Upper lobe of left lung (tissue), 4 donors: ENCODE results near the gene SHROOM2.

Experiments
- EP300 ChIP-seq, 4 donors: sonication (generic); formaldehyde crosslinking; IDR thresholded peaks; one replicate each; pipeline ENCODE4 v1.5.1; 2017; ENCODE audit warnings: antibody characterized with exemption in 4 of 4, control low read depth in 2 of 4
- POLR2A ChIP-seq, 4 donors: fragments of 450-650 bp; IDR thresholded peaks; one replicate each; pipeline ENCODE4 v1.5.1; 2016 to 2017; ENCODE audit warnings: antibody characterized with exemption in 4 of 4, mild to moderate bottlenecking in 2 of 4
- POLR2AphosphoS5 ChIP-seq, 2 donors: sonication (generic); formaldehyde crosslinking; IDR thresholded peaks; one replicate each; pipeline ENCODE4 v1.5.1; 2017; ENCODE audit warnings: antibody characterized with exemption in 2 of 2
- TF ChIP-seq, protein P1 (sequence below), 6 experiments: fragments of 450-650 bp in 4 of 6; fragments of 200-600 bp in 2 of 6; sonication (generic) in 2 of 6; IDR thresholded peaks; one replicate each; pipeline ENCODE4 v1.5.1; 2016 to 2019; ENCODE audit warnings: antibody characterized with exemption in 6 of 6

DNA sequence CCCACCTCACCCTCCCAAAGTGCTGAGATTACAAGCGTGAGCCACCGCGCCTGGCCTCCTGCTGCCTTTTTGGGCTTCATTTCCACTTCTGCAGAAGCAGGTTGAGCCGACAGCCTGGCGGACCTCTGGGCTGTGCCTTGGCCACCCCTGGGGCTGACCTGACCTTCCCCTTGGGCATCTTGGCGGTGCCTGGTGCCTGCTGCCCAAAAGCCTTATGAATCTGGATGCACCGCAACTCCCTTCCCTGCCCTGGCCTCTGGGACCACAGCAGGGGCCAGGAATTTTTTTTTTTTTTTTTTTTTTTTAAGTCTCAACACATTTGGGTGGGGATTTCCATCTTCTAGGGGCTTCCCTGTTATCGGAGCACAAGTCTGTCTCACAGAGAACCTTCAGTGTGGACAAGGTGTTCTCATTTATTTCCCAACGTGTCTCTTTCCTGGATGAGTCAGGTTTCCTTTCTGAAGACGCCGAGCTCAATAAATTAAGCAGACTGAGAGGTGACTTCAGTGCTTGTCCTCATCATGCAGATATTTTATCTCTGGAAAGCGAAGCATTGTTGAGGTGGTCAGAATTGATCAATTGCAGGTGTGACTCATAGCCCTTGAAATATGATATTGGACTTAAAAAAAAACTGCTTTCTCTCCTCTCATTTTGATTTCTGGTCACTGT lies 79.7 kb downstream of the SHROOM2 start:
- TF ChIP-seq, protein P1, sequence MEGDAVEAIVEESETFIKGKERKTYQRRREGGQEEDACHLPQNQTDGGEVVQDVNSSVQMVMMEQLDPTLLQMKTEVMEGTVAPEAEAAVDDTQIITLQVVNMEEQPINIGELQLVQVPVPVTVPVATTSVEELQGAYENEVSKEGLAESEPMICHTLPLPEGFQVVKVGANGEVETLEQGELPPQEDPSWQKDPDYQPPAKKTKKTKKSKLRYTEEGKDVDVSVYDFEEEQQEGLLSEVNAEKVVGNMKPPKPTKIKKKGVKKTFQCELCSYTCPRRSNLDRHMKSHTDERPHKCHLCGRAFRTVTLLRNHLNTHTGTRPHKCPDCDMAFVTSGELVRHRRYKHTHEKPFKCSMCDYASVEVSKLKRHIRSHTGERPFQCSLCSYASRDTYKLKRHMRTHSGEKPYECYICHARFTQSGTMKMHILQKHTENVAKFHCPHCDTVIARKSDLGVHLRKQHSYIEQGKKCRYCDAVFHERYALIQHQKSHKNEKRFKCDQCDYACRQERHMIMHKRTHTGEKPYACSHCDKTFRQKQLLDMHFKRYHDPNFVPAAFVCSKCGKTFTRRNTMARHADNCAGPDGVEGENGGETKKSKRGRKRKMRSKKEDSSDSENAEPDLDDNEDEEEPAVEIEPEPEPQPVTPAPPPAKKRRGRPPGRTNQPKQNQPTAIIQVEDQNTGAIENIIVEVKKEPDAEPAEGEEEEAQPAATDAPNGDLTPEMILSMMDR (IDR thresholded peaks at IDR 0.05) = no peak
- TF ChIP-seq POLR2A (IDR thresholded peaks at IDR 0.05) (no peak), POLR2AphosphoS5 (IDR thresholded peaks at IDR 0.05) (peak in 1 of 2 donors; percentile 36), EP300 (IDR thresholded peaks at IDR 0.05) (peak in 2 of 4 donors; percentile 87 to 93)
